ENCODE results near the gene INTS11. TPM values are rescaled to one million over a fixed set of nuclear protein-coding genes. Genes with fewer than 3 reads are reported as not detected.

INTS11 gene
- total and polyA plus RNA-seq, 2 of the 13 experiments (the other 11 are each of a cell fraction or from before 2014, with no cell fraction given): 52.8 to 94.8 TPM

GRCh38 chr1:1357871-1358432, 33.5 kb upstream of the INTS11 start (continued):
- no peak for TF ChIP-seq CERS6 (CRISPR knock-in tag; IDR thresholded peaks at IDR 0.05)
- peak; percentile 7; the same call in 1 of the 2 replicates for TF ChIP-seq ATF2 (CRISPR knock-in tag; IDR thresholded peaks at IDR 0.05)
- TF ChIP-seq PBX3 (CRISPR knock-in tag; IDR thresholded peaks at IDR 0.05; ENCODE audit: borderline replicate concordance): no peak
- no peak for TF ChIP-seq GATAD2A (CRISPR knock-in tag; IDR thresholded peaks at IDR 0.05)
- no peak for TF ChIP-seq ZNF180 (CRISPR knock-in tag; IDR thresholded peaks at IDR 0.05; ENCODE audit: borderline replicate concordance, low read depth)
- TF ChIP-seq SMAD1 (CRISPR knock-in tag; IDR thresholded peaks at IDR 0.05; ENCODE audit: borderline replicate concordance, low read depth): no peak
- TF ChIP-seq ZNF598 (CRISPR knock-in tag; IDR thresholded peaks at IDR 0.05; ENCODE audit: borderline replicate concordance): no peak
- TF ChIP-seq THRA (CRISPR knock-in tag; IDR thresholded peaks at IDR 0.05; ENCODE audit: borderline replicate concordance): no peak
- no peak for TF ChIP-seq KDM4B (CRISPR knock-in tag; IDR thresholded peaks at IDR 0.05)
- TF ChIP-seq AGO2 (optimal IDR thresholded peaks at IDR 0.05; ENCODE audit: low read depth, low read length): no peak
- no peak for TF ChIP-seq HOXA7 (CRISPR knock-in tag; IDR thresholded peaks at IDR 0.05)
- 0 out of 2 replicates have a peak, but pooled peaks have one; percentile 8 for TF ChIP-seq CTCF (CRISPR knock-in tag; IDR thresholded peaks at IDR 0.05)
- TF ChIP-seq ZNF672 (CRISPR knock-in tag; IDR thresholded peaks at IDR 0.05): no peak
- no peak for TF ChIP-seq SMAD9 (CRISPR knock-in tag; IDR thresholded peaks at IDR 0.05)
- no peak for TF ChIP-seq CAMTA2 (CRISPR knock-in tag; IDR thresholded peaks at IDR 0.05; ENCODE audit: borderline replicate concordance)
- TF ChIP-seq TAF1 (CRISPR knock-in tag; IDR thresholded peaks at IDR 0.05): no peak
- no peak for TF ChIP-seq RBAK (CRISPR knock-in tag; IDR thresholded peaks at IDR 0.05)
- no peak for TF ChIP-seq KDM3A (CRISPR knock-in tag; IDR thresholded peaks at IDR 0.05; ENCODE audit: low read depth)
- TF ChIP-seq DRAP1 (CRISPR knock-in tag; IDR thresholded peaks at IDR 0.05): no peak
- TF ChIP-seq ZNF709 (CRISPR knock-in tag; IDR thresholded peaks at IDR 0.05): no peak
- 0 out of 2 replicates have a peak, but pooled peaks have one; percentile 37 for TF ChIP-seq ZNF543 (CRISPR knock-in tag; IDR thresholded peaks at IDR 0.05)
- TF ChIP-seq ZNF780A (CRISPR knock-in tag; IDR thresholded peaks at IDR 0.05): no peak
- no peak for TF ChIP-seq ZKSCAN8 (CRISPR knock-in tag; IDR thresholded peaks at IDR 0.05; ENCODE audit: borderline replicate concordance)
